Endothelial cell of umbilical vein (primary cell): Measurements from ENCODE around the gene PXMP4. TPM values are rescaled to one million over a fixed set of nuclear protein-coding genes. Genes with fewer than 3 reads are reported as not detected.

Experiments
- BruUV-seq: library from RNA; stranded (reverse); fragments of 400-500 nt; replicated peaks from 2 replicates; lab custom pipeline; 2021; lab: Mats Ljungman, UMichigan
- CTCF ChIA-PET: fragments of 300-600, 350-600 bp; sonication (Branson Sonifier 250); formaldehyde crosslinking; loops from one replicate; lab custom pipeline; 2021; ENCODE audit warnings: antibody characterized with exemption, inconsistent platforms; lab: Charles Lee
- POLR2A ChIA-PET: fragments of 300-600, 350-600 bp; sonication (Branson Sonifier 250); formaldehyde crosslinking; loops from one replicate; lab custom pipeline; 2021; ENCODE audit warnings: antibody characterized with exemption, inconsistent platforms; lab: Charles Lee
- DNase-seq: peaks from one replicate; pipeline ENCODE4 v3.0.0-alpha.2; 2011; ENCODE audit warnings: low read depth, low spot score
- FAIRE-seq: peaks from 2 replicates; lab custom pipeline; 2011; peaks lifted over from hg19 to GRCh38; lab: Jason Lieb, UNC
- H2AFZ ChIP-seq: 2 replicates; pipeline ENCODE4 v1.6.0; 2012; ENCODE audit warnings: low read depth, low read length, control low read depth, inconsistent platforms
- H3K27ac ChIP-seq: 2 replicates; pipeline ENCODE4 v1.5.1; 2011; ENCODE audit warnings: low read depth, mild to moderate bottlenecking, control low read depth, low read length, moderate library complexity; ENCODE audit not compliant: insufficient read depth
- H3K27me3 ChIP-seq, 2 experiments: 2 replicates each; pipeline versions ENCODE4 v1.6.0 to v1.6.1; 2011; ENCODE audit warnings: low read length in 2 of 2, mixed read lengths in 1 of 2; ENCODE audit not compliant: control insufficient read depth in 2 of 2, insufficient read depth in 2 of 2
- H3K36me3 ChIP-seq, 2 experiments: 2 replicates in 1 of 2; 3 replicates in 1 of 2; pipeline ENCODE4 v1.5.1; 2011; ENCODE audit warnings: low read length in 2 of 2, mild to moderate bottlenecking in 1 of 2, moderate library complexity in 1 of 2; ENCODE audit not compliant: control insufficient read depth in 2 of 2, insufficient read depth in 2 of 2; ENCODE audit errors: extremely low read depth in 1 of 2
- H3K4me1 ChIP-seq: 3 replicates; pipeline ENCODE4 v1.5.1; 2011; ENCODE audit warnings: mild to moderate bottlenecking, low read length; ENCODE audit not compliant: control insufficient read depth, insufficient read depth; ENCODE audit errors: extremely low read depth
- H3K4me2 ChIP-seq: 2 replicates; pipeline ENCODE4 v1.6.1; 2011; ENCODE audit warnings: low read length, control low read depth, mixed read lengths; ENCODE audit not compliant: insufficient read depth
- H3K4me3 ChIP-seq, 3 experiments: fragments of 200-600 bp in 1 of 3; sonication (generic), shearing (Covaris generic) in 1 of 3; replicated peaks in 1 of 3; 2 replicates each; pipeline ENCODE4 v1.5.1; 2011 to 2016; ENCODE audit warnings: control low read depth in 3 of 3, low read length in 3 of 3, mild to moderate bottlenecking in 2 of 3, inconsistent platforms in 1 of 3, low read depth in 1 of 3, moderate library complexity in 1 of 3; ENCODE audit not compliant: insufficient read depth in 1 of 3
- H3K79me2 ChIP-seq: 2 replicates; pipeline ENCODE4 v1.6.0; 2012; ENCODE audit warnings: low read length, inconsistent platforms; ENCODE audit not compliant: control insufficient read depth, insufficient read depth
- H3K9ac ChIP-seq: replicated peaks from 2 replicates; pipeline ENCODE3; 2011; ENCODE audit warnings: low read length, control low read depth; ENCODE audit not compliant: insufficient read depth; ENCODE audit errors: extremely low read depth
- H3K9me1 ChIP-seq: replicated peaks from 3 replicates; pipeline ENCODE4 v1.6.0; 2011; ENCODE audit warnings: mild to moderate bottlenecking, low read length; ENCODE audit not compliant: control insufficient read depth, insufficient read depth; ENCODE audit errors: extremely low read depth
- H3K9me3 ChIP-seq: replicated peaks from 2 replicates; pipeline ENCODE4 v1.5.1; 2012; ENCODE audit warnings: low read length, inconsistent platforms; ENCODE audit not compliant: control insufficient read depth, insufficient read depth
- H4K20me1 ChIP-seq: replicated peaks from 2 replicates; pipeline ENCODE3; 2011; ENCODE audit warnings: mild to moderate bottlenecking, low read length; ENCODE audit not compliant: control insufficient read depth, insufficient read depth; ENCODE audit errors: extremely low read depth
- EZH2 ChIP-seq: IDR thresholded peaks from 2 replicates; pipeline ENCODE4 v1.6.1; 2012; ENCODE audit warnings: borderline replicate concordance, low read depth, mild to moderate bottlenecking, moderate library complexity, low read length, inconsistent platforms; ENCODE audit not compliant: severe bottlenecking
- FOS ChIP-seq: IDR thresholded peaks from 2 replicates; pipeline ENCODE4 v1.6.1; 2011; ENCODE audit warnings: mild to moderate bottlenecking, low read length, moderate library complexity, borderline replicate concordance; ENCODE audit not compliant: insufficient read depth
- GATA2 ChIP-seq: IDR thresholded peaks from 2 replicates; pipeline ENCODE4 v1.7.0; 2011; ENCODE audit warnings: low read depth, mild to moderate bottlenecking, moderate library complexity, mixed read lengths, low read length; ENCODE audit not compliant: insufficient read length, insufficient read depth
- JUN ChIP-seq: IDR thresholded peaks from 2 replicates; pipeline ENCODE4 v1.6.1; 2011; ENCODE audit warnings: borderline replicate concordance, low read depth; ENCODE audit not compliant: insufficient read length, insufficient read depth
- MYC ChIP-seq: IDR thresholded peaks from one replicate; pipeline ENCODE4 v1.6.1; 2011; ENCODE audit warnings: mild to moderate bottlenecking, low read depth, low read length
- POLR2A ChIP-seq: IDR thresholded peaks from 2 replicates; pipeline ENCODE4 v1.6.1; 2012; ENCODE audit warnings: low read depth, mild to moderate bottlenecking, control low read depth, low read length
- POLR2AphosphoS5 ChIP-seq: IDR thresholded peaks from 2 replicates; pipeline ENCODE4 v1.6.1; 2012; ENCODE audit warnings: low read depth, mild to moderate bottlenecking, control low read depth, low read length, moderate library complexity; ENCODE audit not compliant: insufficient read depth
- dilution Hi-C: fragments of 300-500 bp; cut with MboI; formaldehyde crosslinking; loops from one replicate; pipeline ENCODE4 v1.15.0; 2019; ENCODE audit warnings: low sequenced_read_pairs; ENCODE audit not compliant: extremely low pct_ligation_motif_present
- intact Hi-C: fragments of 100-400 bp; cut with micrococcal nuclease; formaldehyde crosslinking; loops from one replicate; pipeline ENCODE4 v1.10.0; 2022
- polyA plus RNA-seq, 4 experiments: library from polyadenylated mRNA; depleted of rRNA in 3 of 4; stranded (reverse) in 3 of 4; unstranded in 1 of 4; fragments of >200 nt; gene quantifications; 2 replicates each; pipeline versions ENCODE4 v1.2.1 to v1.2.3, GENCODE V29; 2011 to 2012; ENCODE audit warnings: missing spikeins in 1 of 4
- total RNA-seq: library from RNA; stranded (reverse); gene quantifications from 2 replicates; pipeline ENCODE4 v1.2.3, GENCODE V29; 2021
- TF ChIP-seq, protein P1 (sequence below): IDR thresholded peaks from 2 replicates; pipeline ENCODE4 v1.6.1; 2011; ENCODE audit not compliant: insufficient read depth, insufficient read length
- TF ChIP-seq, protein P2 (sequence below), 2 donors: IDR thresholded peaks; 1 replicate in 1 of 2; 2 replicates in 1 of 2; pipeline ENCODE4 v1.5.1; 2011; ENCODE audit warnings: low read length in 2 of 2, mild to moderate bottlenecking in 2 of 2, moderate library complexity in 2 of 2, control low read depth in 1 of 2, inconsistent platforms in 1 of 2, low read depth in 1 of 2; ENCODE audit not compliant: insufficient read depth in 1 of 2; ENCODE audit errors: extremely low read depth in 1 of 2

Gene PXMP4
- total and polyA plus RNA-seq, 2 donors (not counting 3 experiments of a cell fraction or from before 2014, with no cell fraction given) = 6.9 to 8.5 TPM

DNA sequence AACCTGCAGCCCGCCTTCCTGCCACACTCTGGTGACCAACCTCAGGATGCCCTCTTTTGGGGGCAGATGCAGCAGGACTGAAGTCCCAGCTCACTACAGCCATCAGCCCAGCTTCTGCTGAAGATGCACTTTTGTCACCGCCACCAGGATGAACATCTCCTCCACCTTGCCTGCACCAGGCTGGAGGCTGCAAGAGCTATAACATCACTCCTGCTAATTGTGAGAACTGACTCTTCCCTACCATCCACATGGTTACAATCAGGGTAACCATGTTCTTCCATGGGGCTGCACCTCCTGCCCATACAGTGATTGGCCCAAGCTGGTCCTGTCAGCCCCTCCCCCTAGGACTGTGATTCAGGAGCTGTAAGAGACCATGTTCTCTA is 55.4 kb downstream of the PXMP4 start:
- FAIRE-seq (no peak), DNase-seq (no peak)
- Histone ChIP-seq H3K36me3 (peaks cover 0 to 2% of the 10 kb centered on the region in 2 experiments), H3K4me3 (no peak overlapping the region), H3K9me3 (no peaks in the 10 kb centered on the region), H2AFZ (no peak overlapping the region), H3K79me2 (no peaks in the 10 kb centered on the region), H3K9ac (no peak overlapping the region), H3K27me3 (no peaks in the 10 kb centered on the region), H3K4me2 (no peak overlapping the region), H4K20me1 (no peaks in the 10 kb centered on the region), H3K4me1 (peaks cover 23% of the 10 kb centered on the region), H3K9me1 (no peaks in the 10 kb centered on the region), H3K27ac (no peak overlapping the region)
- dilution Hi-C loops (no loop called here), intact Hi-C loops (loop anchor here (5.0 to 10.0 kb wide), 2 partner anchors 330 to 403 kb away; partner anchors contain the start of gene RALY)
- ChIA-PET POLR2A (interaction anchor here (0.6 kb wide), 1 partner anchor 181 kb away, joined by 8 read pairs; no protein-coding TSS in a partner anchor), CTCF (interaction anchor here (1.2 to 3.0 kb wide), 3 partner anchors 11 to 207 kb away, joined by 5 to 23 read pairs (median 5); no protein-coding TSS in a partner anchor)
- no TSS peak for BruUV-seq
- TF ChIP-seq FOS (no peak), POLR2A (no peak), POLR2AphosphoS5 (no peak), MYC (no peak), EZH2 (no peak), GATA2 (no peak), JUN (no peak)
- TF ChIP-seq, protein P1, sequence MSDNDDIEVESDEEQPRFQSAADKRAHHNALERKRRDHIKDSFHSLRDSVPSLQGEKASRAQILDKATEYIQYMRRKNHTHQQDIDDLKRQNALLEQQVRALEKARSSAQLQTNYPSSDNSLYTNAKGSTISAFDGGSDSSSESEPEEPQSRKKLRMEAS = no peak
- TF ChIP-seq, protein P2, sequence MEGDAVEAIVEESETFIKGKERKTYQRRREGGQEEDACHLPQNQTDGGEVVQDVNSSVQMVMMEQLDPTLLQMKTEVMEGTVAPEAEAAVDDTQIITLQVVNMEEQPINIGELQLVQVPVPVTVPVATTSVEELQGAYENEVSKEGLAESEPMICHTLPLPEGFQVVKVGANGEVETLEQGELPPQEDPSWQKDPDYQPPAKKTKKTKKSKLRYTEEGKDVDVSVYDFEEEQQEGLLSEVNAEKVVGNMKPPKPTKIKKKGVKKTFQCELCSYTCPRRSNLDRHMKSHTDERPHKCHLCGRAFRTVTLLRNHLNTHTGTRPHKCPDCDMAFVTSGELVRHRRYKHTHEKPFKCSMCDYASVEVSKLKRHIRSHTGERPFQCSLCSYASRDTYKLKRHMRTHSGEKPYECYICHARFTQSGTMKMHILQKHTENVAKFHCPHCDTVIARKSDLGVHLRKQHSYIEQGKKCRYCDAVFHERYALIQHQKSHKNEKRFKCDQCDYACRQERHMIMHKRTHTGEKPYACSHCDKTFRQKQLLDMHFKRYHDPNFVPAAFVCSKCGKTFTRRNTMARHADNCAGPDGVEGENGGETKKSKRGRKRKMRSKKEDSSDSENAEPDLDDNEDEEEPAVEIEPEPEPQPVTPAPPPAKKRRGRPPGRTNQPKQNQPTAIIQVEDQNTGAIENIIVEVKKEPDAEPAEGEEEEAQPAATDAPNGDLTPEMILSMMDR (IDR thresholded peaks at IDR 0.05; ENCODE audit: extremely low read depth in 1 of 2, insufficient read depth in 1 of 2, low read depth in 1 of 2, low read length in 2 of 2) = no peak
